Measurements from ENCODE around the gene SLC25A51. TPM values are rescaled to one million over a fixed set of nuclear protein-coding genes. Genes with fewer than 3 reads are reported as not detected.
A peak's percentile ranks its signal among the peaks of the same experiment; 100 is the strongest.

SLC25A51 gene
- total RNA-seq, 6 experiments from 2014 or later, result 29.1 to 35.0 (median 32.9) TPM

GRCh38 chr9:37924538-37924937 is 20.6 kb upstream of the SLC25A51 start:
- H3K27me3 Mint-ChIP-seq (ENCODE audit: insufficient read depth), result peaks cover 4% of the 10 kb centered on the region
- H3K36me3 Mint-ChIP-seq (ENCODE audit: low read depth), result peaks cover 2% of the 10 kb centered on the region
- DNase-seq, result no peak
- no peak overlapping the region for H3K4me3 Mint-ChIP-seq
- peaks cover 22% of the 10 kb centered on the region for H3K4me1 Mint-ChIP-seq (ENCODE audit: low read depth)
- no peaks in the 10 kb centered on the region for H3K9me3 Mint-ChIP-seq
- no peak for TF ChIP-seq CTCF (IDR thresholded peaks at IDR 0.05)
- H3K27ac Mint-ChIP-seq, result no peak overlapping the region

DNA sequence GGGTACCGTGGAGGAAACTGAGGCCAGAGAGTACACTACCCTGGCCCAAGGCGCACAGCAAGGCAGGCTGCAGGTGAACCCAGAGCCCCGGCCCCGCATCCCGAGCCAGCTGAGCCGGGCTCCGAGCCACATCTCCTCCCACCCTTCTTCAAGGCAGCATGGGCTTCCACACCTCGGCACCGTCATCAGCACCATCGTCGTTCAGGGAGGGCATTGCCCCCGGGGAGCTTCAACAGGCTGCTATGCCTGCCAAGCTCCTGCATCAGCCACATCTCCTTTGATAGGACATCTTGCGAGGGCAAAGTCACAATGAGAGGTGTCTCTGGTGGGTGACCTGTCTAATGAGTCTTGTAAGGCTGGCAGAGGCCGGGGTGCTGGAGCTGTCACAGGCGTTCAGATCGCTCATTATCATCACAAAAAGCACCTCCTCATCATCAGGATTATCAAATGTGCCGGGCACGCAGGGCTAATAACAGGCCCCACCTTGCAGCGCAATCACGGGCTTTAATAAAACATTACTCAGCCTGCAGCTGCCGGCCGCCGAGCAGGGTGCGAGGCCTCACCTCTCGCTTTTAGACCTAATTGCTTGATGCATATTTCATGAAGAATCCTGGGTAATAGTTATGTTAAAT is 20.0 kb upstream of the SLC25A51 start:
- DNase-seq, result no peak
- H3K27ac Mint-ChIP-seq, result no peak overlapping the region
- TF ChIP-seq CTCF (IDR thresholded peaks at IDR 0.05), result no peak
- H3K4me3 Mint-ChIP-seq, result no peak overlapping the region
- H3K9me3 Mint-ChIP-seq, result no peaks in the 10 kb centered on the region
- H3K36me3 Mint-ChIP-seq (ENCODE audit: low read depth), result no peaks in the 10 kb centered on the region
- H3K27me3 Mint-ChIP-seq (ENCODE audit: insufficient read depth), result peaks cover 4% of the 10 kb centered on the region
- H3K4me1 Mint-ChIP-seq (ENCODE audit: low read depth), result peaks cover 18% of the 10 kb centered on the region

GRCh38 chr9:37923118-37923795 is 19.3 kb upstream of the SLC25A51 start:
- DNase-seq, result no peak
- Mint-ChIP-seq H3K4me3 (no peak overlapping the region), H3K27me3 (ENCODE audit: insufficient read depth) (peaks cover 4% of the 10 kb centered on the region), H3K27ac (no peak overlapping the region), H3K36me3 (ENCODE audit: low read depth) (no peaks in the 10 kb centered on the region), H3K4me1 (ENCODE audit: low read depth) (peaks cover 18% of the 10 kb centered on the region), H3K9me3 (no peaks in the 10 kb centered on the region)
- no peak for TF ChIP-seq CTCF (IDR thresholded peaks at IDR 0.05)

DNA sequence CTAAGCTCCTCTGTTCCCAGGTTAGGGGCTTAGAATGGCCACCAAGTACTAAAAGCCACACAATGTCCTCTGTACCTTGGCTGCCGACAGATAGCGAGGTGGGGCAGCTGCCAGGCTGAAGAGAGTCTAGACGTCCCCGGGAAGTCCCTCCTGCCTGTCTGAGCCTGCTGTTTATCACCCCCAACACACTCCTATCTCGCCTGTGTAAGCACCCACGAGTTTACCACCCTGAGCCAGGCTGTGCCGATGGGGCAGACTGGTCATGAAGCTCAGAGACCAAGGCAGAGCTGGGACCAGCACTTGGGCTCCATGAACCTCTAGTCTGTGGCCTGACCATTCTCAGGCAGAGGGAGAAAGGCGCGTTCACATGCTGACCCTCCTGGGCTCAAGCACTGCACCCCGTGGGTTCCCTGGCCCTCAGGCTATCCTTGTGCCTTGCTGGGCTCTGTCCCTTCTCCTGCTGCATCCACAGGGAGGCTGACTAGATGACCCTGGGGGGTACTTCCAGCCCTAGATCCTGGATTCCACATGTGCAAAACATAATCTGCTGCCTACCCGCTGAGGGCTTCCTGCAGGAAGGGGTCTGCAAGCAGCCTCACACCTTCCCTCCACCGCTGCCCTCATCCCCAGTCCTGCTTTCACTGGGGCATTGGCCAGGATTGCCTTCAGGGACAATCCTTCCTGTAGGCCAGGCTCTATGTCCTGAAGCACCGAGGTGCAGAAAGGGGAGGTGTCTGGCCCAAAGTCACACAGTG is 18.6 kb upstream of the SLC25A51 start:
- no peak for TF ChIP-seq CTCF (IDR thresholded peaks at IDR 0.05)
- no peak overlapping the region for H3K4me3 Mint-ChIP-seq
- H3K36me3 Mint-ChIP-seq (ENCODE audit: low read depth), result no peaks in the 10 kb centered on the region
- peaks cover 7% of the 10 kb centered on the region for H3K27me3 Mint-ChIP-seq (ENCODE audit: insufficient read depth)
- H3K27ac Mint-ChIP-seq, result no peak overlapping the region
- no peaks in the 10 kb centered on the region for H3K9me3 Mint-ChIP-seq
- H3K4me1 Mint-ChIP-seq (ENCODE audit: low read depth), result peaks cover 18% of the 10 kb centered on the region
- DNase-seq, result no peak

DNA sequence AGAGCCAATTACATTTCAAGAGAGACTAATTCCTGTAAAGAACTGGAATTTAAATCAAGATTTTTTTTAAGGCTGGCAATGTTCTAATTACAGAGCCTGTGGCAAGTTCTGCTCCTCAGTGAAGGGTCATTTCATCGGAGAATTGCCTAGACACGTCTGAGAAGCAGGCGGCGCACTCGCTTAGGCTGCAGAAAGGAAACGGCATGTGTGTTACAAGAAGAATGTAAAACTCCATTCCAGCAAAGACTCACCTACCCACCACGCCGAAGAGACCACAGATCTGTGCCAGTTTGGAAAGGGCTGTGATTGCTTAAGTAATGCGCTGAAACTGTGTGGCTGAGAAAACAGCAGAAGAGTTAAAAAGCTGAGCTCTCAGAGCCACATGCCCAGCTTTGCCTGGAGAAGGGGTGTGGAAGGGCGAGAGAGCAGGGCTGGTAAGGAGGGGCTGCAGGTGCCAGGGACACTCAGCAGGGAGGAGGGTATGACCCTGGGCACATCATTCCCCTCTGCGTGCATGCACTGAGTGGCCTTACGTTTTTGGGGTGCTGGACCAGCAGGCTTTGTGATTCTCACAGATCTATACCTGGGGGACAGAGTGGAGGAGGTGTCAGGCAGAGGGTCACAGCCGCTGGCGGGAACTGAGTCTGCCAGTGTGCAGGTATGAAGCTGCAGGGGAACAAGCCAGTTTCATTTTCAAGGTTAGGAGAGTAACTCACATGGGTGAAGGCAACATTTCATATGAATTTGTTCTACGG is 17.8 kb upstream of the SLC25A51 start:
- TF ChIP-seq CTCF (IDR thresholded peaks at IDR 0.05), result no peak
- Mint-ChIP-seq H3K9me3 (no peaks in the 10 kb centered on the region), H3K27ac (0 out of 2 replicates have a peak overlapping the region, but pooled peaks have one; percentile 24), H3K27me3 (ENCODE audit: insufficient read depth) (peaks cover 9% of the 10 kb centered on the region), H3K36me3 (ENCODE audit: low read depth) (no peaks in the 10 kb centered on the region), H3K4me1 (ENCODE audit: low read depth) (peaks cover 14% of the 10 kb centered on the region), H3K4me3 (no peak overlapping the region)
- DNase-seq, result no peak
